Lower leg skin (tissue), 4 donors: ENCODE results near the gene TMC5. TPM values are rescaled to one million over a fixed set of nuclear protein-coding genes. Genes with fewer than 3 reads are reported as not detected.

Source experiments
- DNase-seq, 2 donors: peaks; one replicate each; pipeline ENCODE4 v3.0.0-alpha.2; 2019; ENCODE audit warnings: low spot score in 2 of 2
- H3K4me3 ChIP-seq: fragments of 200-600 bp; sonication (generic); 2 replicates; pipeline ENCODE4 v1.5.1; 2017; ENCODE audit warnings: mild to moderate bottlenecking, low read depth; ENCODE audit not compliant: poor library complexity, severe bottlenecking
- CTCF ChIP-seq, 3 donors: fragments of 450-650 bp; IDR thresholded peaks; one replicate each; pipeline ENCODE4 v1.5.1; 2016; ENCODE audit warnings: antibody characterized with exemption in 3 of 3, mild to moderate bottlenecking in 3 of 3, moderate library complexity in 2 of 3
- POLR2A ChIP-seq, 2 donors: fragments of 450-650 bp; IDR thresholded peaks; one replicate each; pipeline ENCODE4 v1.6.1; 2016 to 2017; ENCODE audit warnings: antibody characterized with exemption in 2 of 2, mild to moderate bottlenecking in 1 of 2, moderate library complexity in 1 of 2
- WGBS, 2 donors: methylation state at CpG; one replicate each; pipeline ENCODE4 v1.1.5; 2018; 5-methylcytosine and 5-hydroxymethylcytosine counted together
- intact Hi-C: fragments of 100-400 bp; cut with DNase I; formaldehyde crosslinking; loops from one replicate; pipeline ENCODE4 v1.15.0; 2023; ENCODE audit warnings: low total_unique reads
- total RNA-seq, 4 donors: library from RNA; depleted of rRNA; stranded (reverse); fragments of >200 nt; gene quantifications; one replicate each; pipeline ENCODE4 v1.1.0, GENCODE V29; 2016

The TMC5 gene
- total RNA-seq, 4 donors from 2014 or later: 0.80 to 1.8 (median 1.2) TPM

GRCh38 chr16:19458722-19459379 lies 41.2 kb downstream of the TMC5 start:
- 89% methylated on average over 9 of the region's 9 CpGs for WGBS, 2 donors
- DNase-seq: no peak
- no peak overlapping the region for H3K4me3 ChIP-seq
- TF ChIP-seq POLR2A (IDR thresholded peaks at IDR 0.05) (no peak), CTCF (IDR thresholded peaks at IDR 0.05) (no peak)
- intact Hi-C loops: no loop called here

DNA sequence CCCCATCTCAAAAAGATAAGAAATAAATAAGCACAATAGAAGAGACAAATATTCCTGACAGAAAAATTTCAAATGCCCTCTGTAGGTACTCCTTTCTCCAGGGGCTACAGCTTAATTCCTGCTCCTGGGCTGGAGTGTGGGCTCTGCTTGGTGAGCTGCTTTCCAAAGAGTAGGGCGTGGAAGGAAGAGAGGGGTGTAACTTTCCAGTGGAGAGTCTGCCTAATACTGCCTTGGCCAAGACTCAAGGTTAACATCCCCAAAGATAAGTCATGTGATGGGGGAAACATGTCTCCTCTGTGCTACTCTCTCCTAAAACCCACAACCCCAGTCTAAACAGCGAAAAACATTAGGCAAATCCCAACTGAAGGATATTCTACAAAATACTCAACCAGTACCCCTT lies 42.7 kb downstream of the TMC5 start:
- TF ChIP-seq CTCF (IDR thresholded peaks at IDR 0.05) (no peak), POLR2A (IDR thresholded peaks at IDR 0.05) (no peak)
- no peak overlapping the region for H3K4me3 ChIP-seq
- WGBS, 2 donors: 81 to 83% methylated on average over 2 of the region's 2 CpGs
- DNase-seq: no peak
- intact Hi-C loops: no loop called here

- intact Hi-C loops: no loop called here
- TF ChIP-seq POLR2A (IDR thresholded peaks at IDR 0.05) (no peak), CTCF (IDR thresholded peaks at IDR 0.05) (no peak)
- DNase-seq: no peak
- H3K4me3 ChIP-seq: no peak overlapping the region
- WGBS, 2 donors: 87% methylated on average over 12 of the region's 12 CpGs
Measured at GRCh38 chr16:19463468-19464315, 46.0 kb downstream of the TMC5 start.

DNA sequence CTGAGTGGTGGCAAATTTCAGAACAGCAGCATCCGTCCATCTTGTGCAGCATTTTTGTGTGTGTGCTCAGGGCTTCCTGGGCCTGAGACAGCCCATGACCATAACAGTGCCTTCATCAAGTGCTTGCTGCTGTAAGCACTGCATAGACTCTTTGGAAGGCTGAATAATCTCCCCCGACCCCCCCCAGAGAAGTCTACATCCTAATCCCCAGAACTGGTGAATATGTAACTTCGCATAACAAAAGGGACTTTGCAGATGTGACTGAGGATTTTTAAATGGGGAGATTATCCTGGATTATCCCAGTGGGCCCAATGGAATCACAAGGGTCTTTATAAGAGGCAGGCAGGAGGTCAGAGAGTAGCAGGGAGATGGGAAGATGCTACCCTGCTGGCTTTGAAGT lies 50.6 kb downstream of the TMC5 start:
- WGBS, 2 donors: 84 to 88% methylated on average over 3 of the region's 3 CpGs
- H3K4me3 ChIP-seq: no peak overlapping the region
- intact Hi-C loops: no loop called here
- TF ChIP-seq CTCF (IDR thresholded peaks at IDR 0.05) (no peak), POLR2A (IDR thresholded peaks at IDR 0.05) (no peak)
- no peak for DNase-seq

DNA sequence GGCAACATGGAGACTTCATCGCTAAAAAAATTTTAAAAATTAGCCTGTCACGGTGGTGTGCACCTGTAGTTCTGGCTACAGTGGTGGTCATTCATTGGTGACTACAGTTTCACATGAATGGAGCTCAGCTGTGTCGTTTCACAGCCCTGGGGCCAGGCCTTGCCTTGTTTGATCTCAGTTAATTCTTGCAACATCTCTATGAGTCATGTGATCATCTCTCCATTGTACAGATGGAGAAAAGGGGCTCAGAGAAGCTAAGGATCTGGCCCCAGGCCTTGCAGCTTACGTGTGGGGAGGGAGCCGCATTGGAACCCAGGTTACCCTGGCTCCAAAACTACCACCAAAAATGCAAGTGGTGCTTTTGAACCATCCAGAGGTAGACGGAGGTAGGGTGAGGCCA lies 54.8 kb downstream of the TMC5 start:
- TF ChIP-seq POLR2A (IDR thresholded peaks at IDR 0.05) (no peak), CTCF (IDR thresholded peaks at IDR 0.05) (no peak)
- DNase-seq: no peak
- H3K4me3 ChIP-seq: no peak overlapping the region
- intact Hi-C loops: no loop called here
- WGBS, 2 donors: 78 to 79% methylated on average over 6 of the region's 6 CpGs
